ENCODE data around the gene MARCHF4.

- TF ChIP-seq MAX (IDR thresholded peaks at IDR 0.05), result no peak
- TF ChIP-seq REST (IDR thresholded peaks at IDR 0.05; ENCODE audit: low read depth), result no peak
- TF ChIP-seq YY1 (IDR thresholded peaks at IDR 0.05; ENCODE audit: low read depth), result no peak
- TF ChIP-seq CREB1 (IDR thresholded peaks at IDR 0.05; ENCODE audit: low read depth), result no peak
- TF ChIP-seq RAD21 (IDR thresholded peaks at IDR 0.05; ENCODE audit: low read depth), result no peak
- no peak for TF ChIP-seq NFIC (IDR thresholded peaks at IDR 0.05)
- TF ChIP-seq CEBPB (IDR thresholded peaks at IDR 0.05), result no peak
- no peak for TF ChIP-seq EGR1 (IDR thresholded peaks at IDR 0.05)
- TF ChIP-seq EP300 (IDR thresholded peaks at IDR 0.05; ENCODE audit: borderline replicate concordance), result no peak
- no peak for TF ChIP-seq TAF1 (IDR thresholded peaks at IDR 0.05; ENCODE audit: low read depth)
- TF ChIP-seq USF1 (IDR thresholded peaks at IDR 0.05), result no peak
- TF ChIP-seq ZBTB7A (IDR thresholded peaks at IDR 0.05; ENCODE audit: low read depth), result no peak
- TF ChIP-seq TCF12 (IDR thresholded peaks at IDR 0.05; ENCODE audit: low read depth), result no peak
These were observed 30.5 kb upstream of the MARCHF4 start for GRCh38 chr2:216402751-216403150.
